SK-N-SH (cell line): ENCODE measurements around the gene TFEB. TPM values are rescaled to one million over a fixed set of nuclear protein-coding genes. Genes with fewer than 3 reads are reported as not detected.

Experiments used
- CTCF ChIA-PET: fragments of 300-600, 350-600 bp; formaldehyde crosslinking; extraction: SDS; loops from one replicate; lab custom pipeline; 2021; lab: Yijun Ruan, JAX
- POLR2A ChIA-PET: fragments of 350-600 bp; sonication (Branson Sonifier 250); formaldehyde crosslinking; extraction: SDS; loops from one replicate; lab custom pipeline; 2020; ENCODE audit warnings: antibody characterized with exemption, inconsistent platforms; lab: Yijun Ruan, JAX
- DNase-seq: peaks from one replicate; pipeline ENCODE4 v3.0.0; 2012
- H2AFZ ChIP-seq: fragments of 200-600 bp; sonication (generic); 2 replicates; pipeline ENCODE4 v1.8.1; 2016; ENCODE audit warnings: antibody characterized with exemption, mild to moderate bottlenecking, low read depth
- H3F3A ChIP-seq: fragments of 200-600 bp; sonication (generic); replicated peaks from 2 replicates; pipeline ENCODE3; 2016; ENCODE audit warnings: antibody characterized with exemption, mild to moderate bottlenecking; ENCODE audit not compliant: insufficient read depth
- H3K27ac ChIP-seq, 2 experiments: fragments of 200-500 bp in 1 of 2; fragments of 200-600 bp in 1 of 2; sonication (Bioruptor generic) in 1 of 2; sonication (generic), shearing (Covaris generic) in 1 of 2; 2 replicates each; pipeline versions ENCODE4 v1.5.1 to v1.6.1; 2014 to 2016; ENCODE audit warnings: low read depth in 2 of 2, inconsistent platforms in 1 of 2, low read length in 1 of 2, mild to moderate bottlenecking in 1 of 2, mixed read lengths in 1 of 2
- H3K27me3 ChIP-seq: fragments of 200-600 bp; sonication (generic), shearing (Covaris generic); 2 replicates; pipeline ENCODE4 v1.6.1; 2016; ENCODE audit warnings: mixed run types; ENCODE audit not compliant: insufficient read depth
- H3K36me3 ChIP-seq, 2 experiments: fragments of 200-500 bp in 1 of 2; fragments of 200-600 bp in 1 of 2; sonication (Bioruptor generic) in 1 of 2; sonication (generic) in 1 of 2; replicated peaks in 1 of 2; 2 replicates each; pipeline versions ENCODE3 to v1.5.1; 2014 to 2016; ENCODE audit warnings: low read length in 1 of 2, mild to moderate bottlenecking in 1 of 2; ENCODE audit not compliant: insufficient read depth in 2 of 2, control insufficient read depth in 1 of 2
- H3K4me1 ChIP-seq, 2 experiments: fragments of 200-500 bp in 1 of 2; fragments of 200-600 bp in 1 of 2; sonication (Bioruptor generic) in 1 of 2; sonication (generic), shearing (Covaris generic) in 1 of 2; 2 replicates each; pipeline versions ENCODE4 v1.5.1 to v1.6.1; 2014 to 2016; ENCODE audit warnings: low read depth in 1 of 2, low read length in 1 of 2, mixed run types in 1 of 2; ENCODE audit not compliant: insufficient read depth in 2 of 2, control insufficient read depth in 1 of 2
- H3K4me2 ChIP-seq: fragments of 200-600 bp; sonication (generic), shearing (Covaris generic); 2 replicates; pipeline ENCODE4 v1.6.1; 2017; ENCODE audit warnings: mixed run types
- H3K4me3 ChIP-seq, 2 experiments: fragments of 200-500 bp in 1 of 2; fragments of 200-600 bp in 1 of 2; sonication (Bioruptor generic) in 1 of 2; sonication (generic), shearing (Covaris generic) in 1 of 2; 2 replicates each; pipeline versions ENCODE4 v1.5.1 to v1.8.1; 2014 to 2016; ENCODE audit warnings: low read depth in 2 of 2, inconsistent platforms in 1 of 2, low read length in 1 of 2, mild to moderate bottlenecking in 1 of 2, mixed read lengths in 1 of 2, moderate library complexity in 1 of 2
- H3K79me2 ChIP-seq: fragments of 200-600 bp; sonication (generic); 2 replicates; pipeline ENCODE4 v1.8.1; 2017; ENCODE audit warnings: mild to moderate bottlenecking; ENCODE audit not compliant: insufficient read depth
- H3K9ac ChIP-seq: fragments of 200-600 bp; sonication (generic); 2 replicates; pipeline ENCODE4 v1.6.1; 2017; ENCODE audit warnings: mixed run types
- H3K9me2 ChIP-seq: fragments of 200-600 bp; sonication (generic); 2 replicates; pipeline ENCODE4 v1.6.1; 2017; ENCODE audit warnings: mixed run types
- H3K9me3 ChIP-seq: fragments of 200-600 bp; sonication (generic); 2 replicates; pipeline ENCODE4 v1.6.1; 2017; ENCODE audit warnings: mixed run types, mild to moderate bottlenecking, moderate library complexity
- H4K20me1 ChIP-seq: fragments of 200-600 bp; sonication (generic); 2 replicates; pipeline ENCODE4 v1.6.1; 2017; ENCODE audit warnings: mild to moderate bottlenecking, mixed run types; ENCODE audit not compliant: insufficient read depth
- CHD2 ChIP-seq: fragments of 150-350 bp; IDR thresholded peaks from 2 replicates; pipeline ENCODE4 v1.6.1; 2018; ENCODE audit warnings: low read length; ENCODE audit not compliant: partially characterized antibody
- EP300 ChIP-seq, 2 experiments: IDR thresholded peaks; 2 replicates each; pipeline versions ENCODE4 v1.4.0 to v1.6.1; 2012; ENCODE audit warnings: borderline replicate concordance in 1 of 2, low read depth in 1 of 2, low read length in 1 of 2
- EZH2phosphoT487 ChIP-seq: fragments of 200-600 bp; sonication (generic); IDR thresholded peaks from 2 replicates; pipeline ENCODE4 v1.6.1; 2017; ENCODE audit warnings: low read depth, mixed run types, mild to moderate bottlenecking, antibody characterized with exemption, moderate library complexity, borderline replicate concordance
- FOSL2 ChIP-seq: IDR thresholded peaks from 2 replicates; pipeline ENCODE4 v1.4.0; 2012; ENCODE audit warnings: low read depth, mild to moderate bottlenecking, moderate library complexity, borderline replicate concordance
- NFIC ChIP-seq: IDR thresholded peaks from 2 replicates; pipeline ENCODE4 v1.4.0; 2012; ENCODE audit warnings: borderline replicate concordance
- POLR2AphosphoS5 ChIP-seq: IDR thresholded peaks from 2 replicates; pipeline ENCODE4 v1.6.1; 2012; ENCODE audit warnings: low read depth, low read length
- RFX5 ChIP-seq: IDR thresholded peaks from 2 replicates; pipeline ENCODE4 v1.6.1; 2012; ENCODE audit warnings: mild to moderate bottlenecking, improper control_type of control experiment, low read length
- RXRA ChIP-seq: IDR thresholded peaks from 2 replicates; pipeline ENCODE4 v1.4.0; 2012; ENCODE audit warnings: low read depth, mild to moderate bottlenecking, borderline replicate concordance
- TAF1 ChIP-seq: IDR thresholded peaks from 2 replicates; pipeline ENCODE4 v1.6.1; 2012; ENCODE audit warnings: low read depth, mild to moderate bottlenecking, low read length, moderate library complexity, borderline replicate concordance
- YY1 ChIP-seq: IDR thresholded peaks from 2 replicates; pipeline ENCODE4 v1.4.0; 2012; ENCODE audit warnings: low read depth, mild to moderate bottlenecking
- WGBS: methylation state at CpG from one replicate; pipeline ENCODE4 v1.1.6; 2017; ENCODE audit warnings: low lambda C conversion rate; 5-methylcytosine and 5-hydroxymethylcytosine counted together
- polyA plus RNA-seq, 3 experiments: library from polyadenylated mRNA; depleted of rRNA; stranded (reverse); fragments of >200 nt; gene quantifications; 2 replicates each; pipeline ENCODE4 v1.2.3, GENCODE V29; 2012
- TF ChIP-seq, protein P1 (sequence below): fragments of 150-350 bp; IDR thresholded peaks from 2 replicates; pipeline ENCODE4 v1.6.1; 2017; ENCODE audit warnings: antibody characterized with exemption, low read length, low read depth, borderline replicate concordance

TFEB gene
- polyA plus RNA-seq, 1 of the 3 experiments (the other 2 are of a cell fraction): 6.2 TPM

DNA sequence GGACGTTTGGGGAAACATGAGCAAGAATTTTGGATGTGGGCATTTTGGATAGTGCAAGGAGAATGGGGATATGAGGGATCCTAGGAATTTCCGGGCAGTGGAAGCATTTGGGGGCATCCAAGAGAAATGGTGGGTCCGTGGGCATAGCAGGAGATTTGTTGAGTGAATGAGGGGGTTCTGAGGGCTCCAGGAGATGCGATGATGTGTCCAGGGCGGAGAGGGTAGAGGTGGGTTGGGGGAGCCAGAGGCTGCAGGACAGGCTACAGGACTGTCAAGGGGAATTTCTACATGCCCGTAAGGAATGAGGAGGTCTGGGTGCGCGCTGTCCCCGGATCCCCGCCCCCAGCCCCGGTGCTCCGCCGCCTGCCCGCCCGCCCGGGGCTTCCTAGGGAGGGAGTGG is 43.9 kb upstream of the TFEB start:
- H3K79me2 ChIP-seq: peaks cover 13% of the 10 kb centered on the region
- TF ChIP-seq YY1 (no peak), RFX5 (no peak), NFIC (no peak), CHD2 (no peak), POLR2AphosphoS5 (no peak), FOSL2 (no peak), TAF1 (no peak), EZH2phosphoT487 (no peak), EP300 (IDR thresholded peaks at IDR 0.05; ENCODE audit: borderline replicate concordance in 1 of 2, low read depth in 1 of 2, low read length in 1 of 2) (no peak)
- TF ChIP-seq, protein P1, sequence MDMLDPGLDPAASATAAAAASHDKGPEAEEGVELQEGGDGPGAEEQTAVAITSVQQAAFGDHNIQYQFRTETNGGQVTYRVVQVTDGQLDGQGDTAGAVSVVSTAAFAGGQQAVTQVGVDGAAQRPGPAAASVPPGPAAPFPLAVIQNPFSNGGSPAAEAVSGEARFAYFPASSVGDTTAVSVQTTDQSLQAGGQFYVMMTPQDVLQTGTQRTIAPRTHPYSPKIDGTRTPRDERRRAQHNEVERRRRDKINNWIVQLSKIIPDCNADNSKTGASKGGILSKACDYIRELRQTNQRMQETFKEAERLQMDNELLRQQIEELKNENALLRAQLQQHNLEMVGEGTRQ: no peak
- TF ChIP-seq, all 33 proteins: peak for 0
- no peak overlapping the region; the same call in 1 of the 2 replicates for H2AFZ ChIP-seq
- H3K4me1 ChIP-seq: peaks cover 14% of the 10 kb centered on the region in 2 experiments; a peak in 2 of 4 replicates
- 11% methylated on average over 6 of the region's 16 CpGs for WGBS
- no peaks in the 10 kb centered on the region for H4K20me1 ChIP-seq
- H3K9me3 ChIP-seq: no peaks in the 10 kb centered on the region
- peak overlapping the region; percentile 52 to 82 for H3K4me3 ChIP-seq
- ChIA-PET CTCF (interaction anchor here (0.8 kb wide), 1 partner anchor 46 kb away, joined by 4 read pairs; no protein-coding TSS in a partner anchor), POLR2A (interaction anchor here (1.0 kb wide), 1 partner anchor 269 kb away, joined by 3 read pairs; no protein-coding TSS in a partner anchor)
- H3F3A ChIP-seq: no peaks in the 10 kb centered on the region
- peaks cover 18 to 21% of the 10 kb centered on the region in 2 experiments for H3K36me3 ChIP-seq
- H3K4me2 ChIP-seq: peak overlapping the region; percentile 86
- H3K9ac ChIP-seq: peak overlapping the region; percentile 72
- H3K27me3 ChIP-seq: no peaks in the 10 kb centered on the region
- no peaks in the 10 kb centered on the region for H3K9me2 ChIP-seq
- H3K27ac ChIP-seq: peak overlapping the region in 1 of 2 experiments; percentile 0; a peak in 1 of 4 replicates
- DNase-seq: no peak

DNA sequence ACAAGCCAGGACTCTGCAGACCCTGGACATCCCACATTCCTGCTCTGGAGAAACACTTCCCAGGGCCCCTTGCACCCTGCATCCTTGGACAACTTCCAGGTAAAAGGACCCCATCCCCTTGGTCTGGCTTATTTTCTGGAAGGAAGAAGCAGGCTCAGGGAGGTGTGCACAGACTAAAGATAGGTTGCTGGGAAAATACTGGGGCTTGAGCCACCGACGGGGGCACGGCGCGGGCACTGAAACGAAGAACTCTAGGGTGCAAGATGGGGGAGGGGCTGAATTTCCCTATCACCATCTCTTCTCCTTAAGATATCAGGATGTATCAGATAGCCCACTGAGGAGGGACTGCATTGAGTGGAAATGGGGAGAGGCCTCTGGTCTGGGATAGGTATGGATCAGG is 43.5 kb upstream of the TFEB start:
- no peaks in the 10 kb centered on the region for H3K9me3 ChIP-seq
- ChIA-PET CTCF (interaction anchor here (0.7 to 1.8 kb wide), 4 partner anchors 8 to 89 kb away, joined by 3 to 11 read pairs (median 3); partner anchors contain the start of gene TOMM6), POLR2A (no interaction called here)
- H3K27me3 ChIP-seq: no peaks in the 10 kb centered on the region
- H3K9me2 ChIP-seq: no peaks in the 10 kb centered on the region
- peak overlapping the region; percentile 72 for H3K9ac ChIP-seq
- peaks cover 19 to 20% of the 10 kb centered on the region in 2 experiments for H3K36me3 ChIP-seq
- TF ChIP-seq RXRA: no peak
- no peak overlapping the region; a peak in 1 of 4 replicates for H3K27ac ChIP-seq
- H3K4me2 ChIP-seq: peak overlapping the region; percentile 86
- H3F3A ChIP-seq: no peaks in the 10 kb centered on the region
- no peak for DNase-seq
- H3K4me3 ChIP-seq: peak overlapping the region; percentile 52 to 82
- peaks cover 13% of the 10 kb centered on the region for H3K79me2 ChIP-seq
- H2AFZ ChIP-seq: no peak overlapping the region
- no peaks in the 10 kb centered on the region for H4K20me1 ChIP-seq
- peaks cover 14% of the 10 kb centered on the region in 2 experiments; a peak in 2 of 4 replicates for H3K4me1 ChIP-seq
- WGBS: 91% methylated on average over 6 of the region's 6 CpGs
